Activated CD4-positive, alpha-beta T cell treated with anti-CD3 and anti-CD28 coated beads, Interleukin-2, amount 10 ng/mL, durations not matched to agents 24 days and 14 days (primary cell): ENCODE results near the gene RBM47. TPM values are rescaled to one million over a fixed set of nuclear protein-coding genes. Genes with fewer than 3 reads are reported as not detected.
"Not testable (repeated sequence)": the region's sequence is repeated elsewhere in the genome, so short reads cannot be mapped to it uniquely, and the experiment has no call there.

Experiments used
- DNase-seq: peaks from one replicate; pipeline ENCODE4 v3.0.0; 2022
- H3K27ac Mint-ChIP-seq: one replicate; pipeline ENCODE4 v1.8.0; 2022; ENCODE audit warnings: mild to moderate bottlenecking, mixed read lengths
- H3K27me3 Mint-ChIP-seq: one replicate; pipeline ENCODE4 v1.8.0; 2022; ENCODE audit warnings: mixed read lengths
- H3K36me3 Mint-ChIP-seq: one replicate; pipeline ENCODE4 v1.8.0; 2022; ENCODE audit warnings: low read depth, mild to moderate bottlenecking, mixed read lengths
- H3K4me1 Mint-ChIP-seq: one replicate; pipeline ENCODE4 v1.8.0; 2021; ENCODE audit warnings: mixed read lengths
- H3K4me3 Mint-ChIP-seq: one replicate; pipeline ENCODE4 v1.8.0; 2022; ENCODE audit warnings: mild to moderate bottlenecking, moderate library complexity, mixed read lengths
- H3K9me3 Mint-ChIP-seq: one replicate; pipeline ENCODE4 v1.8.0; 2021; ENCODE audit warnings: mixed read lengths
- intact Hi-C: fragments of 100-400 bp; cut with micrococcal nuclease; formaldehyde crosslinking; loops from one replicate; pipeline ENCODE4 v1.15.1; 2023
- total RNA-seq: library from RNA; stranded (reverse); gene quantifications from 2 replicates; pipeline ENCODE4 v1.2.3, GENCODE V29; 2022

RBM47 gene
- total RNA-seq, 1 donor from 2014 or later = 13.0 TPM

DNA sequence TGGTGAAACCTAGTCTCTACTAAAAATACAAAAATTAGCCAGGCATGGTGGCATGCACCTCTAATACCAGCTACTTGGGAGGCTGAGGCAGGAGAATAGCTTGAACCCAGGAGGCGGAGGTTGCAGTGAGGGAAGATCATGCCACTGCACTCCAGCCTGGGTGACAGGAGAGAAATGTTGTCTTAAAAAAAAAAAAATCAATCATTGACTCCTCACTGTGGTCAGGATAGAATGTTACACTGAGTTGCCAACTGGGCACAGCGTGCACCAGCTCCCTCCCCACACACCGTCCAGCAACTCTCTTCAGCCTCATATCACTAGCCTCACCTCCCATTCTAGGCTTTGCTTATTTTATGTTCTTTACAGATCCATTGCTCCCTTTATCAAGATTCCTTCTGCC lies 215.0 kb downstream of the RBM47 start:
- no peak overlapping the region for H3K4me3 Mint-ChIP-seq
- intact Hi-C loops = no loop called here

GRCh38 chr4:40412866-40413795 lies 216.5 kb downstream of the RBM47 start:
- Mint-ChIP-seq H3K9me3 (peaks cover 6% of the 10 kb centered on the region), H3K36me3 (no peaks in the 10 kb centered on the region), H3K4me1 (peaks cover 2% of the 10 kb centered on the region), H3K27ac (no peak overlapping the region), H3K27me3 (peaks cover 5% of the 10 kb centered on the region), H3K4me3 (no peak overlapping the region)
- no peak for DNase-seq
- intact Hi-C loops = no loop called here

More for the DNA sequence above, 215.0 kb downstream of the RBM47 start:
- DNase-seq = no peak
- peaks cover 5% of the 10 kb centered on the region for H3K27me3 Mint-ChIP-seq
- H3K36me3 Mint-ChIP-seq = peaks cover 1% of the 10 kb centered on the region
- H3K9me3 Mint-ChIP-seq = peaks cover 5% of the 10 kb centered on the region
- no peak overlapping the region for H3K27ac Mint-ChIP-seq
- H3K4me1 Mint-ChIP-seq = peaks cover 2% of the 10 kb centered on the region

- Mint-ChIP-seq H3K27ac (no peak overlapping the region), H3K4me3 (no peak overlapping the region), H3K27me3 (peaks cover 5% of the 10 kb centered on the region), H3K9me3 (peaks cover 12% of the 10 kb centered on the region), H3K4me1 (peaks cover 2% of the 10 kb centered on the region), H3K36me3 (peaks cover 4% of the 10 kb centered on the region)
- intact Hi-C loops = no loop called here
- no peak for DNase-seq
These were observed 217.3 kb downstream of the RBM47 start for GRCh38 chr4:40412388-40412787.

- DNase-seq = no peak
These were observed 219.8 kb downstream of the RBM47 start for GRCh38 chr4:40409835-40410234.

DNA sequence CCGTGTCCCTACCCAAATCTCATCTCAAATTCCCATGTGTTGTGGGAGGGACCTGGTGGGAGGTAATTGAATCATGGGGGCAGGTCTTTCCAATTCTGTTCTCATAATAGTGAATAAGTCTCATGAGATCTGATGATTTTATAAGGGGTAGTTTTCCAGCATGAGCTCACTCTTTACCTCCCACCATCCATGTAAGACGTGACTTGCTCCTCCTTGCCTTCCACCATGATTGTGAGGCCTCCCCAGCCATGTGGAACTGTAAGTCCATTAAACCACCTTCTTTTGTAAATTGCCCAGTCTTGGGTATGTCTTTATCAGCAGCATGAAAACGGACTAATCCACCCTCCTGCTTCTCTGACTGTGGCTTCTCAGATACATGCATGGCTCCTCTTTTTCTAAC lies 222.2 kb downstream of the RBM47 start:
- H3K9me3 Mint-ChIP-seq = peaks cover 27% of the 10 kb centered on the region
- H3K27me3 Mint-ChIP-seq, H3K27ac Mint-ChIP-seq, DNase-seq, intact Hi-C loops, H3K4me1 Mint-ChIP-seq, H3K4me3 Mint-ChIP-seq: not testable (repeated sequence)
- peaks cover 11% of the 10 kb centered on the region for H3K36me3 Mint-ChIP-seq

More at GRCh38 chr4:40409835-40410234, 219.8 kb downstream of the RBM47 start:
- Mint-ChIP-seq H3K27me3 (peaks cover 3% of the 10 kb centered on the region), H3K4me3 (no peak overlapping the region), H3K4me1 (peaks cover 2% of the 10 kb centered on the region), H3K36me3 (peaks cover 11% of the 10 kb centered on the region), H3K9me3 (peaks cover 22% of the 10 kb centered on the region), H3K27ac (no peak overlapping the region)
- intact Hi-C loops = no loop called here

DNA sequence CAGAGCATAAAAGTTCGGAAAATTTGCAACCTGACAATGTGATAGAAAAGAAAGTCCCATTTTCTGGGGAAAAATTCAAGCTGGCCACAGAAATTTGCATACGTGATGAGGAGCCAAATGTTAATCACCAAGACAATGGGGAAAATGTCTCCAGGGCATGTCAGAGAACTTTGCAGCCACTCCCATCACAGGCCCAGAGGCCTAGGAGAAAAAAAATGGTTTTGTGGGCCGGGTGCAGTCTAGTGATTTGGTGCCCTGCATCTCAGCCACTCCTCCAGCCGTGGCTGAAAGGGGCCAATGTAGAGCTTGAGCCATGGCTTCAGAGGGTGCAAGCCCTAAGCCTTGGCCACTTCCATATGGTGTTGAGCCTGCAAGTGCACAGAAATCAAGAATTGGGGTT lies 223.3 kb downstream of the RBM47 start:
- Mint-ChIP-seq H3K4me1 (no peaks in the 10 kb centered on the region), H3K27me3 (no peaks in the 10 kb centered on the region), H3K4me3 (no peak overlapping the region), H3K27ac (no peak overlapping the region), H3K9me3 (peaks cover 27% of the 10 kb centered on the region), H3K36me3 (peaks cover 11% of the 10 kb centered on the region)
- intact Hi-C loops = no loop called here
- DNase-seq = no peak

GRCh38 chr4:40405193-40405592 lies 224.5 kb downstream of the RBM47 start:
- H3K4me3 Mint-ChIP-seq = no peak overlapping the region
- no peak overlapping the region for H3K27ac Mint-ChIP-seq
- no peaks in the 10 kb centered on the region for H3K27me3 Mint-ChIP-seq
- H3K36me3 Mint-ChIP-seq = peaks cover 11% of the 10 kb centered on the region
- no peaks in the 10 kb centered on the region for H3K4me1 Mint-ChIP-seq
- DNase-seq = no peak
- intact Hi-C loops = no loop called here
- H3K9me3 Mint-ChIP-seq = peaks cover 27% of the 10 kb centered on the region

GRCh38 chr4:40403081-40403480 lies 226.6 kb downstream of the RBM47 start:
- Mint-ChIP-seq H3K4me1 (no peaks in the 10 kb centered on the region), H3K27me3 (no peaks in the 10 kb centered on the region), H3K36me3 (peaks cover 11% of the 10 kb centered on the region), H3K9me3 (peaks cover 26% of the 10 kb centered on the region), H3K27ac (no peak overlapping the region), H3K4me3 (no peak overlapping the region)
- no peak for DNase-seq
- intact Hi-C loops = no loop called here

- H3K9me3 Mint-ChIP-seq = peaks cover 22% of the 10 kb centered on the region
- H3K27ac Mint-ChIP-seq = no peak overlapping the region
- no peak for DNase-seq
- intact Hi-C loops = no loop called here
- peaks cover 8% of the 10 kb centered on the region for H3K36me3 Mint-ChIP-seq
- no peaks in the 10 kb centered on the region for H3K27me3 Mint-ChIP-seq
- H3K4me3 Mint-ChIP-seq = no peak overlapping the region
- no peaks in the 10 kb centered on the region for H3K4me1 Mint-ChIP-seq
These were observed 227.1 kb downstream of the RBM47 start for GRCh38 chr4:40402556-40402955.

- no peaks in the 10 kb centered on the region for H3K4me1 Mint-ChIP-seq
- intact Hi-C loops = no loop called here
- H3K27me3 Mint-ChIP-seq = no peaks in the 10 kb centered on the region
- peaks cover 16% of the 10 kb centered on the region for H3K9me3 Mint-ChIP-seq
- peaks cover 4% of the 10 kb centered on the region for H3K36me3 Mint-ChIP-seq
- no peak overlapping the region for H3K27ac Mint-ChIP-seq
- no peak overlapping the region for H3K4me3 Mint-ChIP-seq
- no peak for DNase-seq
These were observed 228.0 kb downstream of the RBM47 start for GRCh38 chr4:40401631-40402030.

DNA sequence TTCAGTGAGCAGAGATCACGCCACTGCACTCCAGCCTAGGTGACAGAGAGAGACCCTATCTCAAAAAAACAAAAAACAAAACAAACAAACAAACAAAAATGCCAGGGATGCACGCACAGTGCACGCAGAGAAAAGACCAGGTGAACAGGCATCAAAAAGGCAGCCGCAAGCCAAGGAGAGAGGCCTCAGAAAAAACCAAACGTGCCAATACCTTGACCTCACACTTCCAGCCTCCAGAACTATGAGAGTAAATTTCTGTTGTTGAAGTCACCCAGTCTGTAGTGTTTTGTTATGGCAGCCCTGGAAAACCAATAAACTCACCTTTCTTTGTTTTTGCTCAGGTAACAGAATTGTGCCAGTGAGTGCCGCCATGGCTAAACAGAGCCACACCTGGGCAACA lies 228.6 kb downstream of the RBM47 start:
- no peaks in the 10 kb centered on the region for H3K27me3 Mint-ChIP-seq
- H3K36me3 Mint-ChIP-seq = peaks cover 4% of the 10 kb centered on the region
- no peak for DNase-seq
- H3K4me3 Mint-ChIP-seq = no peak overlapping the region
- intact Hi-C loops = no loop called here
- peaks cover 16% of the 10 kb centered on the region for H3K9me3 Mint-ChIP-seq
- no peak overlapping the region for H3K27ac Mint-ChIP-seq
- no peaks in the 10 kb centered on the region for H3K4me1 Mint-ChIP-seq

DNA sequence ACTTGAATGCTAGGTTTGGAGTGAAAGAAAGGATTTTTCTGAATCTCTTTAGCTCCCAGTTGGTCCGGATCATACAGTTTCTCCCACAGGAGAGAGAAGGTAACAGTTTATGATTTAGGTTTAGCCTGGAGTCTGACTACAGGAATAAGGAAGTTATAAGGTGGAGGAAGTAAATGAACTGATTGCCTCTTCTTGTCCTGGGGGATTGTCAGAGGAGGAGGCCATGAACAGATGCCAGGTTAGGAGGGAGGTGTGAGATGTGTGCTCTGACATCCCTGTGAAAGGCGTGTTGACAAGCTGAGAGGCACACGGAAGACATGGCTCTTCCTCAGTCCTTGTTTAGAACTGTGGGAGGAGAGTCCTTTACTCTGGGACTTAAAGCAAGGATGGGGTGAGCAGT lies 230.1 kb downstream of the RBM47 start:
- no peaks in the 10 kb centered on the region for H3K36me3 Mint-ChIP-seq
- no peak overlapping the region for H3K4me3 Mint-ChIP-seq
- no peak overlapping the region for H3K27ac Mint-ChIP-seq
- peaks cover 8% of the 10 kb centered on the region for H3K9me3 Mint-ChIP-seq
- intact Hi-C loops = no loop called here
- no peak for DNase-seq
- no peaks in the 10 kb centered on the region for H3K27me3 Mint-ChIP-seq
- no peaks in the 10 kb centered on the region for H3K4me1 Mint-ChIP-seq

DNA sequence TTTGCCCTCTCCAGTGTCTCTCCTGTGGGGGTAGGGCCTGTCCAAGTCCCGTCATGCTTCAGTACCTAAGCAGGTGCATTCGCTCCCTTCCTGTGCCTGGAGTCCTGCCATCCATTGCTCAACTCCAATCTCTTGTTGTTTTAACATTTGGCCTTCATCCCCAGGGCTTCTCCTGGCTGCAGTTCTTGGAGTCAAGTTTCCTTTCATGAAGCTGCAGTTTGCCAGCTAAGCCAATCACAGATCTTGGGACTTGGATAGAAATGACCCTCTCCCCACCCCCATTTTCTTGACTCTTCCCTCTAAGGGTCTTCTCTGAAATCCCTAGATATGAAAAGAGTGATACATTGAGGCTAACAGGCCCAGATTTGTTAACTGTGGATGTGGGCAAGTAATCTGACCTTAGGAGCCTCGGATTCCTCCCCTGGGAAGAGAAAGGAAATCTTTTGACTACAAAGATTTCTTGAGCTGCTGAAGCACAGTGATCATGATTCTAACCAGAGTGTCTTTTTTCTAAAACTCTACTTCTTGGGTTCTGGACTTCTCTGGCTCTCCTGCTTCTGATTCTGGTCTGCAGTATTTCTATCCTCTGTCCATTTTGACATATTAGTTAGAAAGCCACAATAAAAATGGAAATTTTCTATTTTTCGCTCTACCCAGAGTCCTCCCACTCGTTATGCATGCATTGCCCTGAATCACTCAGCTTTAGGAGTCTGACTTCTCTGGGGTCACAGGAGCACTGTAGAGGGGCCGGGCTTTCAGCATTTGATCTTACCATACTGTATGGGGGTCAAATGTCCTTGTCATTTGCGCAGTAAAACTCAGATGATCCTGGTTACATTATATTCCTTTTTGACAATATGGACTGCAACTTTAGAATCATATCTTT lies 233.5 kb downstream of the RBM47 start:
- Mint-ChIP-seq H3K27me3 (peaks cover 7% of the 10 kb centered on the region), H3K27ac (no peak overlapping the region), H3K4me3 (no peak overlapping the region), H3K4me1 (no peaks in the 10 kb centered on the region), H3K9me3 (peaks cover 5% of the 10 kb centered on the region), H3K36me3 (no peaks in the 10 kb centered on the region)
- DNase-seq = no peak
- intact Hi-C loops = no loop called here
